ENCODE measurements around the gene DTNB.

DNA sequence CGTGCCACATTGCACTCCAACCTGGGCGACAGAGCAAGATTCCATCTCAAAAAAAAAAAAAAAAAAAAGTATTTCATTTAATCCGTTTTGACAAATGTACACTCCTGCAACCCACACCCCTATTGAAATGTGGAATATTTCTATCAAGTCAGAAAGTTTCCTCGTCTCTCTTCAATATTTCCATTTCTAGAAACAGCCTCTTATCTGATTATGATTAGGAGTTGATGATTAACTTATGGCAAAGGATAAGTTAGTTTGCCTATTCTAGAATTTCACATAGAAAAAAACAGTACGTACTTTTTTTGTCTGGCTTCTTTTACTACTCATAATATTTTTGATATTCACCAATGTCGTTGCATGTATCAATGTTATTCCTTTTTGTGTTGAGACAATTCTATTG, 224.6 kb downstream of the DTNB start:
- TF ChIP-seq CTCF (conservative IDR thresholded peaks at IDR 0.05 in 1 of 2, IDR thresholded peaks at IDR 0.05 in 1 of 2; ENCODE audit: low read depth in 1 of 2, low read length in 2 of 2) (no peak), EZH2 (IDR thresholded peaks at IDR 0.05; ENCODE audit: low read length, missing control alignments) (no peak)

Data from fibroblast of lung (primary cell).